Neural cell (in vitro differentiated cells): ENCODE measurements around the gene WDR70. TPM values are rescaled to one million over a fixed set of nuclear protein-coding genes. Genes with fewer than 3 reads are reported as not detected.

ENCODE experiments used
- H2AFZ ChIP-seq: fragments of 200-600, 300-800 bp; sonication (generic), shearing (Covaris generic); 2 replicates; pipeline ENCODE4 v1.6.0; 2014; ENCODE audit warnings: low read depth, mild to moderate bottlenecking, antibody characterized with exemption, low read length, moderate library complexity
- H3F3A ChIP-seq: fragments of 200-600 bp; shearing (Covaris generic); 2 replicates; pipeline ENCODE4 v1.6.1; 2016; ENCODE audit warnings: mild to moderate bottlenecking, moderate library complexity, mixed read lengths, antibody characterized with exemption, low read length; ENCODE audit not compliant: insufficient read depth, poor library complexity, severe bottlenecking
- H3K27ac ChIP-seq: fragments of 200-600, 300-800 bp; sonication (generic), shearing (Covaris generic); 2 replicates; pipeline ENCODE4 v1.5.1; 2014; ENCODE audit warnings: mild to moderate bottlenecking, low read length, moderate library complexity
- H3K27me3 ChIP-seq: fragments of 300-800, 200-600 bp; sonication (generic), shearing (Covaris generic); 2 replicates; pipeline ENCODE4 v1.6.0; 2014; ENCODE audit warnings: mild to moderate bottlenecking, low read depth, low read length, moderate library complexity; ENCODE audit not compliant: insufficient read depth
- H3K36me3 ChIP-seq: fragments of 300-800, 200-600 bp; sonication (generic), shearing (Covaris generic); 2 replicates; pipeline ENCODE4 v1.5.1; 2014; ENCODE audit warnings: mild to moderate bottlenecking, antibody characterized with exemption, low read length, moderate library complexity; ENCODE audit not compliant: insufficient read depth
- H3K4me2 ChIP-seq: fragments of 300-800, 200-600 bp; sonication (generic), shearing (Covaris generic); 2 replicates; pipeline ENCODE4 v1.6.0; 2014; ENCODE audit warnings: mild to moderate bottlenecking, low read length
- H3K4me3 ChIP-seq: fragments of 300-800, 200-600 bp; sonication (generic), shearing (Covaris generic); 2 replicates; pipeline ENCODE4 v1.5.1; 2014; ENCODE audit warnings: mild to moderate bottlenecking, low read length, moderate library complexity
- H3K79me2 ChIP-seq: fragments of 200-600 bp; shearing (Covaris generic); replicated peaks from 2 replicates; pipeline ENCODE4 v1.6.0; 2014; ENCODE audit warnings: mild to moderate bottlenecking, low read length, moderate library complexity; ENCODE audit not compliant: insufficient read depth
- H3K9ac ChIP-seq: fragments of 300-800, 200-600 bp; sonication (generic), shearing (Covaris generic); 2 replicates; pipeline ENCODE4 v1.6.1; 2016; ENCODE audit warnings: mild to moderate bottlenecking, low read length, mixed read lengths
- H3K9me2 ChIP-seq: fragments of 200-600 bp; shearing (Covaris generic); 2 replicates; pipeline ENCODE4 v1.6.1; 2016; ENCODE audit warnings: mild to moderate bottlenecking, low read length, mixed read lengths; ENCODE audit not compliant: insufficient read depth
- H3K9me3 ChIP-seq: fragments of 200-600, 300-800 bp; sonication (generic), shearing (Covaris generic); 2 replicates; pipeline ENCODE4 v1.6.1; 2016; ENCODE audit warnings: mild to moderate bottlenecking, mixed run types, low read length, moderate library complexity, mixed read lengths
- H4K20me1 ChIP-seq: fragments of 200-600 bp; shearing (Covaris generic); 2 replicates; pipeline ENCODE4 v1.6.1; 2016; ENCODE audit warnings: mild to moderate bottlenecking, mixed run types; ENCODE audit not compliant: insufficient read depth
- CTCF ChIP-seq: fragments of 450-650 bp; IDR thresholded peaks from 2 replicates; pipeline ENCODE4 v1.5.1; 2014; ENCODE audit warnings: antibody characterized with exemption, mild to moderate bottlenecking, moderate library complexity; ENCODE audit not compliant: poor library complexity, severe bottlenecking
- EP300 ChIP-seq: fragments of 450-650 bp; conservative IDR thresholded peaks from 2 replicates; pipeline ENCODE4 v1.6.1; 2014; ENCODE audit warnings: antibody characterized with exemption, mild to moderate bottlenecking, moderate library complexity; ENCODE audit not compliant: poor library complexity, severe bottlenecking
- EZH2 ChIP-seq: fragments of 200-600, 300-800 bp; shearing (Covaris generic), sonication (generic); IDR thresholded peaks from 2 replicates; pipeline ENCODE4 v1.6.1; 2014; ENCODE audit warnings: antibody characterized with exemption, low read length, borderline replicate concordance, mild to moderate bottlenecking; ENCODE audit not compliant: insufficient read depth, poor library complexity, severe bottlenecking
- MXI1 ChIP-seq: fragments of 450-650 bp; conservative IDR thresholded peaks from 2 replicates; pipeline ENCODE4 v1.6.1; 2014; ENCODE audit warnings: antibody characterized with exemption, mild to moderate bottlenecking; ENCODE audit not compliant: poor library complexity, severe bottlenecking
- POLR2AphosphoS5 ChIP-seq: IDR thresholded peaks from 2 replicates; pipeline ENCODE4 v1.6.1; 2012
- RAD21 ChIP-seq: fragments of 450-650 bp; conservative IDR thresholded peaks from 2 replicates; pipeline ENCODE4 v1.6.1; 2014; ENCODE audit warnings: antibody characterized with exemption, mild to moderate bottlenecking, moderate library complexity
- REST ChIP-seq: IDR thresholded peaks from 2 replicates; pipeline ENCODE4 v1.6.1; 2012; ENCODE audit warnings: borderline replicate concordance
- SMC3 ChIP-seq: fragments of 450-650 bp; conservative IDR thresholded peaks from 2 replicates; pipeline ENCODE4 v1.6.1; 2014; ENCODE audit warnings: antibody characterized with exemption, mild to moderate bottlenecking, moderate library complexity; ENCODE audit not compliant: poor library complexity
- TAF1 ChIP-seq: IDR thresholded peaks from 2 replicates; pipeline ENCODE4 v1.6.1; 2012; ENCODE audit warnings: low read depth
- polyA plus RNA-seq: library from polyadenylated mRNA; depleted of rRNA; stranded (reverse); fragments of >200 nt; gene quantifications from 2 replicates; pipeline ENCODE4 v1.2.3, GENCODE V29; 2014

The WDR70 gene
- polyA plus RNA-seq, 1 donor from 2014 or later = 40.9 TPM

GRCh38 chr5:37598733-37599132 is 219.6 kb downstream of the WDR70 start:
- Histone ChIP-seq H3K79me2 (no peaks in the 10 kb centered on the region), H4K20me1 (no peaks in the 10 kb centered on the region), H3K4me2 (no peak overlapping the region), H3K36me3 (no peaks in the 10 kb centered on the region), H3K9me3 (no peaks in the 10 kb centered on the region), H3F3A (no peaks in the 10 kb centered on the region), H3K27me3 (no peaks in the 10 kb centered on the region), H3K9ac (no peak overlapping the region), H3K9me2 (no peaks in the 10 kb centered on the region), H3K27ac (no peak overlapping the region), H3K4me3 (no peak overlapping the region), H2AFZ (no peak overlapping the region)
- no peak for TF ChIP-seq SMC3
- TF ChIP-seq EZH2 = no peak
- no peak for TF ChIP-seq CTCF
- TF ChIP-seq MXI1 = no peak
- TF ChIP-seq RAD21 = no peak
- TF ChIP-seq TAF1 = no peak
- no peak for TF ChIP-seq POLR2AphosphoS5
- TF ChIP-seq EP300 = no peak
- TF ChIP-seq REST = no peak

GRCh38 chr5:37601163-37601562 is 222.0 kb downstream of the WDR70 start:
- Histone ChIP-seq H3K4me3 (no peak overlapping the region), H3K27ac (no peak overlapping the region), H3K9me3 (no peaks in the 10 kb centered on the region), H3K36me3 (no peaks in the 10 kb centered on the region), H3K79me2 (no peaks in the 10 kb centered on the region), H3F3A (no peaks in the 10 kb centered on the region), H3K9me2 (no peaks in the 10 kb centered on the region), H3K9ac (no peak overlapping the region), H3K27me3 (no peaks in the 10 kb centered on the region), H4K20me1 (no peaks in the 10 kb centered on the region), H2AFZ (no peak overlapping the region), H3K4me2 (no peak overlapping the region)
- TF ChIP-seq EP300 = no peak
- TF ChIP-seq SMC3 = no peak
- TF ChIP-seq TAF1 = no peak
- TF ChIP-seq CTCF = no peak
- TF ChIP-seq EZH2 = no peak
- TF ChIP-seq MXI1 = no peak
- TF ChIP-seq RAD21 = no peak
- no peak for TF ChIP-seq POLR2AphosphoS5
- no peak for TF ChIP-seq REST
